ENCODE data around the gene PDZK1.
"Not testable (repeated sequence)": the region's sequence is repeated elsewhere in the genome, so short reads cannot be mapped to it uniquely, and the experiment has no call there.

Gene PDZK1

DNA sequence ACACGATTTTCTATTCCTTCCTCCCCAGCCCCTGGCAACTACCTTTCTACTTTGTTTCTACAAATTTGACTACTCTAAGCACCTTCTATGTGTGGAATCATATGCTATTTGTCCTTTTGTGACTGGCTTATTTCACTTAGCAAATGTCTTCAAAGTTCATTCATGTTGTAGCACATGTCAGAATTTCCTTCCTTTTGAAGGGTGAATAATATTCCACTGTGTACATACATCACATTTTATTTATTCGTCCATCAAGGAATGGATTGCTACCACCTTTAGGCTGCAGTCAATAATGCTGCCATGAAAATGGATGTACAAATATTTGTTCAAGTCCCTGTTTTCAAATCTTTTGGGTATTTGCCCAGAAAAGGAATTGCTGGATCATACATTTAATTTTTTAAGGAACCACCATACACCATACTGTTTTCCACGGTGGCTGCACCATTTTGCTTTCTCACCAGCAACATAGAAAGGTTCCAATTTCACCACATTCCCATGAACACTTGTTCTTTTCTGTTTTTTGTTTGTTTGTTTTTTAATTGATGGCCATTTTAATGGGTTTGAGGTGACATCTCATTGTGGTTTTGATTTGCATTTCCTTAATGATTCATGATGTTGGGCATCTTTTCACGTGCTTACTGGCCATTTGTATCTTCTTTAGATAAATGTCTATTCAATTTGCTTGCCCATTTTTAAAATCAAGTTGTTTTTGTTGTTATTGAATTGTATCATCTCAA, 3.3 kb upstream of the PDZK1 start:
- no peak for DNase-seq

- no peak for DNase-seq
Observed at GRCh38 chr1:145708063-145708462, 895 bp upstream of the PDZK1 start.

GRCh38 chr1:145706086-145706664, 993 bp downstream of the PDZK1 start:
- DNase-seq, result no peak

DNA sequence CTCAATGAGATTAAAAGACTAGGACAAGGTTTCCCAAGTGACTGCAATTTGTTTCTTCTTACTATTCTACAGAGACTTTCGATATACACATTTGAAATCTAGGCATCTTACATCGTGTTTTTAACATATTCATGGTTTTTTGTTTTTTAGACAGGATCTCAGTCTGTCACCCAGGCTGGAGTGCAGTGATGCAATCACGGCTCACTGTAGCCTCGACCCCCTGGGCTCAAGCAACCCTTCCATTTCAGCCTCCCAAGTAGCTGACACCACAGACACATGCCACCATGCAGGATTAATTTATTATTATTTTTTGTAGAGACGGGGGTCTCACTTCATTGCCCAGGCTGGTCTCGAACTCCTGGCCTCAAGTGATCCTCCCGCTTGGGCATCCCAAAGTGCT, 1.5 kb downstream of the PDZK1 start:
- DNase-seq, result no peak

- no peak for DNase-seq
Observed at GRCh38 chr1:145702826-145703225, 4.3 kb downstream of the PDZK1 start.

- DNase-seq, result no peak
Observed at GRCh38 chr1:145702052-145702451, 5.1 kb downstream of the PDZK1 start.

GRCh38 chr1:145701306-145701862, 5.8 kb downstream of the PDZK1 start:
- DNase-seq, result no peak

DNA sequence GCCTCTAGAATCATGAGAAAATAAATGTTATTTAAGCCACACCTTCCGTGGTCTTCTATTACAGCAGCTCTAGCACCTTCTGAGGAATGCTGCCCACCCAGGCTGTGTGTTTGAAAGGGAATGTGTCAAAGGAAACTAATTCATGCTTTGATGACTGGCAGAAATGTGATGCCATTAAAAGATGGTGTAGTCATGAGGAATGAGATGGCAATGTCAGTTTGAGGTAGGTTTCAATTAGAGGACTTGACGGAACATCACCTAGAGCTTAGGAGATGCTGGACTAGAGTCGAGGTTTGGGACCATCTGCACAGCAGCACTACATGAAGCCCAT, 10.6 kb downstream of the PDZK1 start:
- DNase-seq, result no peak

GRCh38 chr1:145695821-145696629, 11.1 kb downstream of the PDZK1 start:
- DNase-seq, result no peak

DNA sequence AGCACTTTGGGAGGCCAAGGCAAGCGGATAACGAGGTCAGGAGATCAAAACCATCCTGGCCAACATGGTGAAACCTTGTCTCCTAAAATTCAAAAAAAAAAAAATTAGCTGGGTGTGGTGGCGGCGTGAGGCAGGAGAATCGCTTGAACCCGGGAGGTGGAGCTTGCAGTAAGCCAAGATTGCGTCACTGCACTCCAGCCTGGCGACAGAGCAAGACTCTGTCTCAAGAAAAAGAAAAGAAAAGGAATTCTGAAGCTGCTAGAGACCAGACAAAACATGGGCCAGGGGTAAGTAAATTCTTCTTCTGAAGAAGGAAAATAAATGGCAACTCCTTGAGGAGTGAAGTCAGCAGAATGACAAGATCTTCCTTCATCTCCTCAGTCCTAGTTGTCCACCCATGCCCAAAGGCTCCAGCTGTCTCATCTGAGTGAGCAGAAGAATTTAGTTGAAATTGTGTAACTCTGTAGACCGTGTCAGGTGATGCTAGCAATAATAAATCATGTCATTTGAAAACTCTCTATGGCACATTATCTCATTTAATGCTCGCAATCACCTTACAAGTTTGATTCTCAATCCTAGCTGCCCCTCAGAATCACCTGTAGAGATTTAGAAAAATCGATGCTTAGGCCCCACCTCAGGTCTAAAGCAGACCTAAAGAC, 14.3 kb downstream of the PDZK1 start:
- no peak for DNase-seq

DNA sequence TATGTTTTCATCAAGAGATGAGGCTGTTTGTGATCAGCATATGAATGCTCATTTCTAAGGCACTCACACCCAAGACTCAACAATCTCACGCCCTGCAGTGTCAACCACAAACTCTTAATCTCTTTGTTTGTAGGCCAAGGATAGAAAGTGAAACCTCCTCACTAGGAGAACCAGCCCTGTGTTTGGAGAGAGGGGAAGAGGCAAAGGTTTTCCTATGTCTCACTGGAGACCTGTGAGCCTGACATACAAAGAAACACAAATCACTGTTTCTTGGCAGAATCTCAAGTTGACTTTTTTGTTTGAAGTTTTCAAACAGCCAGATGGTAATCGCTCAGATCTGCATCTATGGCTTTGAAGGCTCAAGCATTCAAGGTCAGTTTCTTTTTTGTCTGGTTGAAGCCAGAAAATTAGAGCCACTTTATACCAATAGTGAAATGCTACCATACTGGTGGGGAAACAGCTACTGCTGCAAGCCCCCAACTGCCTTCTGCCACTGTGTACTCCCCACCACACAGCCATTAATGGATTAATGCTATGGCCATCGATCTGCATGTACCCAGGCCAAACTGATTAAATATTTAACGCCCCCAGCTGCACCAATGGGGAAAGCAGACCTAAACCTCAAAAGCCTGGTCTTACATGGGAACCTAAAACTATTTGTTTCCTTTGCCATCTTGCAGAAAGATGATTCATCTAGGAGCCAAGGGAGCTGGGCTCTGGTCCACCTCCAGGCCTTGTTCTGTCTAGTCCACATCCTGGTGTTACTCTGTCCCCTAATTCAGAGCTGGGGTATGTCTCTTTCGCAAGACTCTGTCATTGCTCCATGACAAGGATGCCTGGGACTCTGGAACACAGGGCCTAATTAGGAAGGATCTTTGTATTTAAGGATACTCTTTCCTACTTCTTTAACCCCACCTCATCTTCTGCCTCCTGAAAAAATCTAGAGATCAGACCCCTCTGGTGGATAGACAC, 16.3 kb downstream of the PDZK1 start:
- DNase-seq, result no peak

- DNase-seq, result no peak
Observed at GRCh38 chr1:145689922-145690321, 17.2 kb downstream of the PDZK1 start.

DNA sequence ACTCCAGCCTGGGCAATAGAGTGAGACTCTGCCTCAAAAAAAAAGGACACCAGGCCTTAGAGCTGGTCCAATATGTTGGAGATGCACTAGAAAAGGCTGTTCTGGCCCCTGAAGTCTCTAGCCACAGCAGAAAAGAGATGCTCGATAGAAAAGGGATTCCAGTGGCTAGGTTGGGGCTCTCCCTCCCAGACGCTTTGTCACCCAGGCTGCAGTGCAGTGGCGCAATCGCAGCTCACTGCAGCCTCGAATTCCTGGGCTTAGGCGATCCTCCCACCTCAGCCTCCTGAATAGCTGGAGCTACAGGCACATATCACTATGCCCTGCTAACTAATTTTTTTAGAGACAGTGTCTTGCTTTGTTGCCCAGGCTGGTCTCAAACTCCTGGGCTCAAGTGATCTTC, 18.2 kb downstream of the PDZK1 start:
- no peak for DNase-seq

DNA sequence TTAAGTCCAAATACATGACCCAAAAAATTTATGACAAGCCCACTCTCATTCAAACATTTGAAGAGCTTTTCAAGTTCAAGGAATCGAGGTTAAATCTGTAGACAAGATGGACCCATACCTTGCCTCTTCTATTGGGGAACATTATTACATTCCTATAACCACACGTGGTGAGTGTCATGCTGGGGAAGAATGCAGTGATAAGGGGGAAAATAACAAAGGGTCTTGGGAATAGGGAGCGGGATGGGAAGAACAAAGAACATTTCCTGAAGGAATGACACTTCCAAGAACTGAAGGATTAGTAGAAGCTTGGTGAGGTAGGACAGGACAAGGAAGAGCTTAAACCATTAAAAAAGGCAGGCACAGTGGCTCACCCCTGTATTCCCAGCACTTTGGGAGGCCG, 18.8 kb downstream of the PDZK1 start:
- no peak for DNase-seq

DNA sequence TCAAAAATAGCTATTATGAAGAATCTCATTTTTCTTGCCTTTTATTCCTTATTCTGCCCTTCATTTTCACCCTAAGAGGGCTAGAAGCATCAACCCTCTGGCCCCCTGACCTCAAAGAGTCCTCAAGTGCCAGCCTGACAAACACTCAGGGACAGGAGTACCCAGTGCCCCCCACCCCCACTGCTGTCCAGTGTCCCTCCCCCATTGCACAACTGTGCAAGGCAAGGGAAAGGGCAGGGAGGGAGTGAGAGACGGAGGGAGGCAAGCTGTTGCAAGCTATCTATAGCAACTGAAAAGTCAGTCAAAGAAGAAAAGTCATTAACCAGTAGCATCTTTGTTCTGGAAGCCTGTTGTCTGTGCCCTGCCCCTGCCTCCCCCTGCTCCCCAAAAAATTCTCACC, 21.1 kb downstream of the PDZK1 start:
- DNase-seq, result not testable (repeated sequence)

GRCh38 chr1:145684858-145685257, 22.3 kb downstream of the PDZK1 start:
- not testable (repeated sequence) for DNase-seq

GRCh38 chr1:145673217-145673616, 34.0 kb downstream of the PDZK1 start:
- not testable (repeated sequence) for DNase-seq

DNA sequence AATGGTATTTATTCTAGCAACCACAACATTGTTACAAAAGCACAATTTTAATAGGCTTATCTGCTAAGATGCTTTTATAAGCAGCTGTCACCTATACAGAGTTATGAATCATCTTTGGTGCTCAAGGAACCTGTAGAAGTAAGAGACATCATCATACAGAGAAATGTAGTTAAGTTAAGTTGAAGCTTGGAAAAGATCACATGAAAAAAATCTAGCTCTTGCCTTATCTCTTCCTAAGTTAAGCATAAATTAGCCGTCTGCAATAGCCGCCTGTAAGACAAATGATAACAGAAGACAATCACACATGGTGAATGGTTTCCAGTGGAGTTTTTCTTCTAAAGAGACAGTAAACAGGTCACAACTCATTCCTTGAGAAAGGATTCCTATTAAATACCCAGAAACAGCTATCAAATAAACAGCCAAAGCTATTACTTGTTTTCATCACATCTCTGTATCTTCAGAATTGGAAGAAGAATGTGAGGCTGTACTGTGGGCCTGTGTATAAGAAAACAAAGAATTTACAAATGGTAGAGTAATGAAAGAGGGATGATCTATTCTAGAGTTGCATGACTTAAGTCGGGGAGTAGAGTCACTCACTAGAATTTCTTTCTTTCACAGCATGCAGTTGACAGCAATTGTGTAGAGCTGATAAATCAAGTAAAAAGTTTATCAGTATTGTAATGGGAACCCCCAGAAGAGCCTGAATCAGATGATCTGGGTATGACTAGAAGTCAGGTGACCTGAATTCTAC, 36.0 kb downstream of the PDZK1 start:
- DNase-seq, result not testable (repeated sequence)

DNA sequence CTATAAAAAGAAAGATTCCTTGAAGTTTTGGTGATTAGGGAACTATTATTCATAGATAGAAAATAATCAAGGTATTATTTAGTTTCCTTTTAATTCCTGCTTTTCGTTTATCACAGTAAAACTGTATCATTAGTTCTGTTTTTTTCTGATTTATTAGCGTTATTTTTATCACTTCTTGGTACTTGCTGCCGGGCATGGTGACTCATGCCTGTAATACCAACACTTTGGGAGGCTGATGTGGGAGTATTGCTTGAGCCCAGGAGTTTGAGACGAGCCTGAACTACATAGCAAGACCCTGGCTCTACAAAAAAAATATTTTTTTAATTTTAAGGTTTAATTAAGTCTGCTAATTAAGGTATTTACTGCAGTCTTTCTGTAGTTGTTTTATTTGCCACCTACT, 42.2 kb downstream of the PDZK1 start:
- DNase-seq, result not testable (repeated sequence)

- not testable (repeated sequence) for DNase-seq
Observed at GRCh38 chr1:145662502-145662901, 44.7 kb downstream of the PDZK1 start.

Data from AML-193 (cell line).